Non-pigmented ciliary epithelial cell (primary cell): ENCODE results near the gene IL9R.
"Not testable (repeated sequence)": the region's sequence is repeated elsewhere in the genome, so short reads cannot be mapped to it uniquely, and the experiment has no call there.

Source experiments
- DNase-seq: peaks from one replicate; pipeline ENCODE4 v3.0.0-alpha.2; 2010; ENCODE audit warnings: low read depth

IL9R gene

GRCh38 chrX:155997436-155997835 is at the start of gene IL9R:
Gene IL9R, plus strand, starts transcription at chrX:155997696. Its CDS starts 64 bp downstream, at chrX:155997760.
- DNase-seq = no peak

- no peak for DNase-seq
Measured at GRCh38 chrX:155949098-155949497, 48.4 kb upstream of the IL9R start.

- DNase-seq = no peak
Measured at GRCh38 chrX:155951237-155951789, 46.2 kb upstream of the IL9R start.

GRCh38 chrX:155953055-155953454 is 44.4 kb upstream of the IL9R start:
- no peak for DNase-seq

GRCh38 chrX:155954793-155955192 is 42.7 kb upstream of the IL9R start:
- no peak for DNase-seq

- DNase-seq = no peak
Measured at GRCh38 chrX:155956099-155956498, 41.4 kb upstream of the IL9R start.

GRCh38 chrX:155956649-155957048 is 40.8 kb upstream of the IL9R start:
- DNase-seq = no peak

GRCh38 chrX:155957843-155958242 is 39.7 kb upstream of the IL9R start:
- no peak for DNase-seq

- DNase-seq = no peak
Measured at GRCh38 chrX:155959018-155959587, 38.4 kb upstream of the IL9R start.

- no peak for DNase-seq
Measured at GRCh38 chrX:155962906-155963305, 34.6 kb upstream of the IL9R start.

- no peak for DNase-seq
Measured at GRCh38 chrX:155966876-155967275, 30.6 kb upstream of the IL9R start.

- no peak for DNase-seq
Measured at GRCh38 chrX:155967653-155968325, 29.7 kb upstream of the IL9R start.

GRCh38 chrX:155968326-155968661 is 29.2 kb upstream of the IL9R start:
- no peak for DNase-seq

- DNase-seq = no peak
Measured at GRCh38 chrX:155968791-155969190, 28.7 kb upstream of the IL9R start.

- not testable (repeated sequence) for DNase-seq
Measured at GRCh38 chrX:155971658-155972057, 25.8 kb upstream of the IL9R start.

- not testable (repeated sequence) for DNase-seq
Measured at GRCh38 chrX:155972241-155972640, 25.3 kb upstream of the IL9R start.

GRCh38 chrX:155983326-155983725 is 14.2 kb upstream of the IL9R start:
- DNase-seq = no peak

GRCh38 chrX:155985208-155985607 is 12.3 kb upstream of the IL9R start:
- no peak for DNase-seq

- DNase-seq = not testable (repeated sequence)
Measured at GRCh38 chrX:155986995-155987394, 10.5 kb upstream of the IL9R start.

GRCh38 chrX:155988859-155989258 is 8.6 kb upstream of the IL9R start:
- DNase-seq = no peak

GRCh38 chrX:155993421-155993820 is 4.1 kb upstream of the IL9R start:
- no peak for DNase-seq

- no peak for DNase-seq
Measured at GRCh38 chrX:155995321-155995875, 2.1 kb upstream of the IL9R start.

GRCh38 chrX:155998116-155998515 is 620 bp downstream of the IL9R start:
- no peak for DNase-seq
